ENCODE results near the gene NFAM1.

- TF ChIP-seq CTCF (IDR thresholded peaks at IDR 0.05) = no peak
- TF ChIP-seq POLR2A (IDR thresholded peaks at IDR 0.05) = no peak
Observed at GRCh38 chr22:42472671-42473070, 40.5 kb upstream of the NFAM1 start.
